ENCODE results near the gene ABCB7. TPM values are rescaled to one million over a fixed set of nuclear protein-coding genes. Genes with fewer than 3 reads are reported as not detected.

Gene ABCB7
- total and polyA plus RNA-seq, 8 donors: 3.0 to 13.3 (median 9.8) TPM

Other genes starting within 250 kb of the ABCB7 start
- gene NEXMIF, start 230.8 kb downstream of the ABCB7 start, total RNA-seq: 1 to 10 TPM; 1.4 to 2.2 (median 1.8) TPM
- gene NEXMIF, start 230.8 kb downstream of the ABCB7 start, polyA plus RNA-seq: under 1 TPM; 0.19 to 0.68 TPM
- gene UPRT, start 117.8 kb upstream of the ABCB7 start, total RNA-seq: 1 to 10 TPM; 5.2 to 8.6 (median 6.0) TPM
- 1 to 10 TPM; 4.7 to 7.4 TPM for gene UPRT, start 117.8 kb upstream of the ABCB7 start, polyA plus RNA-seq